SK-N-SH (cell line): ENCODE data around the gene ZNF780A.

Experiments used
- TCF12 ChIP-seq: IDR thresholded peaks from 2 replicates; pipeline ENCODE4 v1.4.0; 2012
- TF ChIP-seq, protein P1 (sequence below): fragments of 200-600 bp; sonication (generic); IDR thresholded peaks from 2 replicates; pipeline ENCODE4 v1.6.1; 2017; ENCODE audit warnings: antibody characterized with exemption, mild to moderate bottlenecking, moderate library complexity

DNA sequence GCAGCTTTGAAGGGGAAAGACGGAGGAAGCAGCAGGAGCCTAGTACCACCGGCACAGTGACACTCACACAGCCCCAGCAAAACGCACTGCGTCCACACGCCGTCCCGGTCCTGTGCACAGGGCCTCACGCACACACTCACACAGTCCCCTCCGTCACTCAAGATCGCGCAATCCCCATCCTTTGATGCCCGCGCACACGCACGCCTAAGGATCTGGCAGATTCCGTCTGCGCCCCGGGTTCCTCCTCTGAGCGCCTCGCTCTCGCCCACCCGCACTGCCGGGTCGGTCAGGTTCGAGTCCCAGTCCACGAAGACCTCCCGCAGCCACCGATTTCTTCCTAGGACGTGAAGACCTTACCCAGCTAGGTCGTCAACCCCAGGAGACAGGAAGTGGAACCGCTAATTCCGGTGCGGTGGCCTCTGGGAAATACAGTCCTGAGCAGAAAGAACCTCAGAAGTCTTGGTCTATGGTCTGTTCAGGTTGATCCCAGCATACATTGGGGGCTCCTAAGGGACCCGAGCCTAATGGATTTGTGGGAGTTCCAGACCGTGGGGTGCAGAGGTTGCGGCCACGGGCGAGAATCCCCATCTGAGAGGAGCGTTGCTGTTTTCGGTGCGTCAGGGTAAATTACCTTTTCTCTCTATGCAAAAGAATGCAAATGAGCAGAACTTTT lies 34.8 kb downstream of the ZNF780A start, which contains the start of gene ZNF780B:
- TF ChIP-seq, protein P1, sequence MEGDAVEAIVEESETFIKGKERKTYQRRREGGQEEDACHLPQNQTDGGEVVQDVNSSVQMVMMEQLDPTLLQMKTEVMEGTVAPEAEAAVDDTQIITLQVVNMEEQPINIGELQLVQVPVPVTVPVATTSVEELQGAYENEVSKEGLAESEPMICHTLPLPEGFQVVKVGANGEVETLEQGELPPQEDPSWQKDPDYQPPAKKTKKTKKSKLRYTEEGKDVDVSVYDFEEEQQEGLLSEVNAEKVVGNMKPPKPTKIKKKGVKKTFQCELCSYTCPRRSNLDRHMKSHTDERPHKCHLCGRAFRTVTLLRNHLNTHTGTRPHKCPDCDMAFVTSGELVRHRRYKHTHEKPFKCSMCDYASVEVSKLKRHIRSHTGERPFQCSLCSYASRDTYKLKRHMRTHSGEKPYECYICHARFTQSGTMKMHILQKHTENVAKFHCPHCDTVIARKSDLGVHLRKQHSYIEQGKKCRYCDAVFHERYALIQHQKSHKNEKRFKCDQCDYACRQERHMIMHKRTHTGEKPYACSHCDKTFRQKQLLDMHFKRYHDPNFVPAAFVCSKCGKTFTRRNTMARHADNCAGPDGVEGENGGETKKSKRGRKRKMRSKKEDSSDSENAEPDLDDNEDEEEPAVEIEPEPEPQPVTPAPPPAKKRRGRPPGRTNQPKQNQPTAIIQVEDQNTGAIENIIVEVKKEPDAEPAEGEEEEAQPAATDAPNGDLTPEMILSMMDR, result no peak
- no peak for TF ChIP-seq TCF12
